GM21515 (cell line): ENCODE measurements around the gene ZNF337.
"Not testable (repeated sequence)": the region's sequence is repeated elsewhere in the genome, so short reads cannot be mapped to it uniquely, and the experiment has no call there.

Source experiments
- ATAC-seq: cut with Tn5 transposase; IDR thresholded peaks from one replicate; pipeline ENCODE4 v1.9.1; 2021; ENCODE audit not compliant: unreplicated experiment

Gene ZNF337

DNA sequence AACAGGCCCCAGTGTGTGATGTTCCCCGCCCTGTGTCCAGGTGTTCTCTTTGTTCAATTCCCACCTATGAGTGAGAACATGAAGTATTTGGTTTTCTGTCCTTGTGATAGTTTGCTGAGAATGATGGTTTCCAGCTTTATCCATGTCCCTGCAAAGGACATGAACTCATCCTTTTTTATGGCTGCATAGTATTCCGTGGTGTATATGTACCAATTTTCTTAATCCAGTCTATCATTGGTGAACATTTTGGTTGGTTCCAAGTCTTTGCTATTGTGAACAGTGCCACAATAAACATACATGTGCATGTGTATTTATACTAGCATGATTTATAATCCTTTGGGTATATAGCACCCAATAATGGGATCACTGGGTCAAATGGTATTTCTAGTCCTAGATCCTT, 66.0 kb downstream of the ZNF337 start:
- not testable (repeated sequence) for ATAC-seq

DNA sequence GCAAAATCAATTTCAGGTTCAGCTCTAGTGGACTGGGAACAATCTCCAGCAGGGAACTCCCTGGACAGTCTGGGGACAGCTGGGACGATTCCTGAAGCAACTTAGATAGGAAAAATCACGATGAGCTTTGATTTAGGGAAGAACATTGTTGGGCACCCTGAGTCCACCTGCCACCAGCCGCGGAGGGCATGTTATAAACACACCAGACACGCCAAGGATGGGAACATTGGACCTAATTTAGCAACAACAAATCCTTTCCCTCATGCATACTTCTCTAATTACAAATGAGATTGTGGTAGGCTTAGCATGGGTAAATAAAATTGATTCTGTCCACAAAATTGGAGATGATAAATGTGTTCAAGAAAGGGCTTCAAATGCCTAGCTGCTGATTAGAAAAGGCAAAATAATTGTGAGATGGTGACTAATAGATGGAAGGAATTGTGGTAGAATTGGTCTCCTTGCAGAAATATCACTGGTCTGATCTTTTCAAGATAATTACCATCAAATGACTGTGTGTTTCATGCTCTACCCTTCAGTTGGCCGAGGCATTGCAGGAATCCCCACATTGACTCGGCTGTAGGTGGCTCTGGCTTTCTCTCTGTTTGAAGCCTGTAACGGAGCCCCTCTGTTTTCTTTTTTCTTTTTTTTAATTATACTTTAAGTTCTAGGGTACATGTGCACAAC, 66.7 kb downstream of the ZNF337 start:
- no peak for ATAC-seq

DNA sequence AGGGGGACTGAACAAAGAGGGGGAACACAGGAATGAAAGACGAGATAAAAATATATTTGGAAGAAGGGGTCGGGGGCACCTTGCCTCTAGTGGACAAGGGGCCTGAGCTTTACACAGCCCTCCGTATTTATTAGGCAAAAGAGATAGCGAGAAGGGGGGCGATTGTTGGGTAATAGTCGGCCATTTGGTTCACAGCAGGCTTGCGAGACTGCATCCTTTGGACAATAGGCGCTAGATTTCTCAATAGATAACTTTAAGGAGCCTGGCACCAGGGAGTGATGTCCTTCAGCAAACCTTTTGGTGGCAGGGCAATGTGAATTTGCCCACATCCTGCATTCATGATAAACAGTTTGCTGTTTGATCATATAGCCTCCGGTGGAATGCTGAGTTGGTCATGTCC, 69.9 kb downstream of the ZNF337 start:
- no peak for ATAC-seq

DNA sequence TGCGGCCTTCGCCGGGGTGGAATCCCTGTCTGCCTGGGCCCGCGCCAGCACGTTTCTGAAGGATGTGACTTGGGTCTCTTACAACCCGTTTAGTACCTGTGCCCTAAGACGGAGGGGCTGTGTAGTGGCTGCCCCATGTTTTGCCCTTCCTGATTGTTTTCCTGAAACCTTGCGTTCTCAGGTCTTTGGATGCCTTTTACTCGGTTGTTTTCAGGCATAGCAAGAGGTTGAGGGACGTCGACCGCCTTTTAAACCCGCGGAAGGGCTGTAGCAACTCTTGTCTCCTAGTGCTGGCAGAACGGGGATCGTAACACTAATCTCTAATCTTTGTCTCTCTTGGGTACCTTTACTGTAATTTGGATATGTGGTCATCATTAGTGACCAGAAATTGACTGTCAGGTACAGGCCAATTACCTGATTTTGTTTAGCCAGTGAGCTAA, 72.1 kb downstream of the ZNF337 start:
- no peak for ATAC-seq
